ENCODE data around the gene ZFYVE9. TPM values are rescaled to one million over a fixed set of nuclear protein-coding genes. Genes with fewer than 3 reads are reported as not detected.

Gene ZFYVE9
- total RNA-seq, 1 donor from 2014 or later: 35.8 TPM

DNA sequence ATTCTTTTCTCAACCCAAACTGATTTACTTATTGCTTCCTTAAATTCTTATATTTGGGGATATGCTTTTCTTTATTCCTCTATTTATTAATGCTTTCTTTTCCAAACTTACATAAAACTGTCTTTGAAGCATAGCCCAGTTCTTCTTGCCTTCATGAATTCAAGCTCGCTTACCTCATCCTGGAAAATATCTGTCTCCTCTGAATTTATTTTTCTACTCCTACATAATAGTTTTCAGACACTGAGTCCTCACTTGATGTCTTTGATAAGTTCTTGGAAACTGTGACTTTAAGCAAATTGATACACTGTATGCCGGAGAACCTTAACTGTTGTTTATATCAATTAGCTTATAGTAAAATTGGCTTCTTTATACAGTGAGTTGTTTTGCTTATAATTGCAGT lies 93.8 kb downstream of the ZFYVE9 start:
- no peak for ATAC-seq

DNA sequence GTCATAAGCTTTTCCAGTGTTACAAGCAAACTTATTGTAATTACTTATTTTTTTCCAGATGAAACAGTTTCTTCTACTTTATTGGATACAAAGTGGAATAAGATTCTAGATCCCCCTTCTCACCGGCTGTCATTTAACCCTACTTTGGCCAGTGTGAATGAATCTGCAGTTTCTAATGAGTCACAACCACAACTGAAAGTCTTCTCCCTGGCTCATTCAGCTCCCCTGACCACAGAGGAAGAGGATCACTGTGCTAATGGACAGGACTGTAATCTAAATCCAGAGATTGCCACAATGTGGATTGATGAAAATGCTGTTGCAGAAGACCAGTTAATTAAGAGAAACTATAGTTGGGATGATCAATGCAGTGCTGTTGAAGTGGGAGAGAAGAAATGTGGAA lies 95.5 kb downstream of the ZFYVE9 start:
- ATAC-seq: no peak
- no peak for DNase-seq (ENCODE audit: low spot score)
- intact Hi-C loops (cut with DNase I): no loop called here

More for the DNA sequence above, 93.8 kb downstream of the ZFYVE9 start:
- DNase-seq (ENCODE audit: low spot score): no peak
- intact Hi-C loops (cut with DNase I): no loop called here

DNA sequence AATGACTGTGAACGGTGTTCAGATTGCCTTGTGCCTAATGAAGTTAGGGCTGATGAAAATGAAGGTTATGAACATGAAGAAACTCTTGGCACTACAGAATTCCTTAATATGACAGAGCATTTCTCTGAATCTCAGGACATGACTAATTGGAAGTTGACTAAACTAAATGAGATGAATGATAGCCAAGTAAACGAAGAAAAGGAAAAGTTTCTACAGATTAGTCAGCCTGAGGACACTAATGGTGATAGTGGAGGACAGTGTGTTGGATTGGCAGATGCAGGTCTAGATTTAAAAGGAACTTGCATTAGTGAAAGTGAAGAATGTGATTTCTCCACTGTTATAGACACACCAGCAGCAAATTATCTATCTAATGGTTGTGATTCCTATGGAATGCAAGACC lies 96.6 kb downstream of the ZFYVE9 start:
- no peak for ATAC-seq
- intact Hi-C loops (cut with DNase I): no loop called here
- no peak for DNase-seq (ENCODE audit: low spot score)

DNA sequence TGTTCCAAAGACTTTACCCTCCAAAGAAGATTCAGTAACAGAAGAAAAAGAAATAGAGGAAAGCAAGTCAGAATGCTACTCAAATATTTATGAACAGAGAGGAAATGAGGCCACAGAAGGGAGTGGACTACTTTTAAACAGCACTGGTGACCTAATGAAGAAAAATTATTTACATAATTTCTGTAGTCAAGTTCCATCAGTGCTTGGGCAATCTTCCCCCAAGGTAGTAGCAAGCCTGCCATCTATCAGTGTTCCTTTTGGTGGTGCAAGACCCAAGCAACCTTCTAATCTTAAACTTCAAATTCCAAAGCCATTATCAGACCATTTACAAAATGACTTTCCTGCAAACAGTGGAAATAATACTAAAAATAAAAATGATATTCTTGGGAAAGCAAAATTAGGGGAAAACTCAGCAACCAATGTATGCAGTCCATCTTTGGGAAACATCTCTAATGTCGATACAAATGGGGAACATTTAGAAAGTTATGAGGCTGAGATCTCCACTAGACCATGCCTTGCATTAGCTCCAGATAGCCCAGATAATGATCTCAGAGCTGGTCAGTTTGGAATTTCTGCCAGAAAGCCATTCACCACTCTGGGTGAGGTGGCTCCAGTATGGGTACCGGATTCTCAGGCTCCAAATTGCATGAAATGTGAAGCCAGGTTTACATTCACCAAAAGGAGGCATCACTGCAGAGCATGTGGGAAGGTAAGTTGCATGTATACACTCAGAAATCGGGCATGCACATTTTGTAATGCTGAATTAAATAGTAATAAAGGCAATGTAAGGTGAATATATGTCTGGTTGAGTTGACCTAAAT lies 97.2 kb downstream of the ZFYVE9 start:
- intact Hi-C loops (cut with DNase I): no loop called here
- ATAC-seq: no peak
- no peak for DNase-seq (ENCODE audit: low spot score)

DNA sequence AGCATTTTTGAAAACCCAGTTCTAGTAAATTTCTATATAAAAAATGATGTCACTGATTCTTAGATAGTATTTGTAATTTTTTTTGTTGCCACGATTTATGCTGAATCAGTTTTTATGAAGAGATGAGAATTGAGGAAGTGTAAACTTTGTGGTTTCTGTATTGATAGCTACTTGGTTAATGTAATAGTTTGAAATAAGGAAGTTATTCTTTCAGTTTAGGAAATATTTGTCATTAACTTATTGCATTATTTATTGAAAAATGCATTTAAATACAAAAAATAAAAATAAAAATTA lies 97.8 kb downstream of the ZFYVE9 start:
- DNase-seq (ENCODE audit: low spot score) (no peak), ATAC-seq (no peak)
- intact Hi-C loops (cut with DNase I): no loop called here

DNA sequence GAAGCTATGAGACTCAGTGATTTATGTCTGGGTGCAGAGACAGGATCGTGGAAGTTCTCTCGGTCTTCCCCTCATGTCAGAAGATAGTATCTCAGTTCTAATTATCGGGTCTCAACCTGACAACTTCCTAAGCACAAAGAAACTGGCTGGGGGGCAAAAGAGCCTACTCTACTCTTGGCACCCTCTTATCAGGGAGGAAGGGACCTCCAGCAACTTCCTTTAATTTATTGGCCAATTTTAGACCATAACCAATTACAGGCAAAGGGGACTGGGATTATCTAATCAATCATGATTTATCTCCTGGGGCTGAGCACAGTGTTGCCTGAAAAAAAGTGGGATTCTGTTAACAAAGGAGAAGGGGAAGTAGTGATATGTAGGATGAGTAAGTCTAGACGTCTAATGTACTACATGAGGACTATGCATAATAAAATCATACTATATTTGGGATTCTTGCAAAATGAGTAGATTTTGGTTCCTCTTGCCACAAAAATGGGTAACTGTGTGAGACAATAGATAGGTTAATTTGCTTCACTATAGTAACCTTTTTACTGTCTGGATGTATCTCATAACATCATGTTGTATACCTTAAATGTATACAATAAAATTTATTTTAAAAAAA lies 98.8 kb downstream of the ZFYVE9 start:
- intact Hi-C loops (cut with DNase I): no loop called here
- ATAC-seq (no peak), DNase-seq (ENCODE audit: low spot score) (no peak)

DNA sequence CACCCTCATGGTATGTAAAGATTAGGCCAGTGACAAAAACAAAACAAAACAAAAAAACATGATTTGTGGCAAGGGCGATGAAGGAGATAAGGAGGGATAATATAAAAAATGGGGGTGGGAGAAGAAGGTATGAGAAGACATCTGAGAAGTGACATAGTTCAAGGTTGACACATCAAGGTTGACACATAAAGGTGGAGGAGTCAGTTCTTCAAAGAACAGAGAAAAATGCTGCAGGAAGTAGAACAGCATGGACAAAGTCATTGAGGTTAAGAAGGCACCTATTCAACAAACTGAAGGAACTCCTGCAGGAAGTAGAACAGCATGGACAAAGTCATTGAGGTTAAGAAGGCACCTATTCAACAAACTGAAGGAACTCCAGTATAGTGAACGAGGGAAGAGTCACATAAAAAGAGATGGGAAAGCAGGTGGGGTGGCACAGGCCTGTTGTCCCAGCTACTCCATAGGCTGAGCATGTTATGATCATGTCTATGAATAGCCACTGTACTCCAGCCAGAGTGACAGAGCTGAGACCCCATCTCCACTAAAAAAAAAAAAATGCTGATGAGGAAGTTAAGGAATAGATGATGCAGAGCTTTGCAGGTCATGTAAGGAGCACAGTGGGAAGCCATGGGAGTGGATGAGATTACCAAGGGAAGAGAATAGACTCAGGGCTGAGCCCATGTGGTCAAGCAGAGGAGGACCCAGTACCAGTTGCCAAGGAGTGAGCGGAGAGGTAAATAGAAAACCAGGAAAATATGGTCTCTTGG lies 101.5 kb downstream of the ZFYVE9 start:
- DNase-seq (ENCODE audit: low spot score): no peak
- intact Hi-C loops (cut with DNase I): no loop called here
- no peak for ATAC-seq

DNA sequence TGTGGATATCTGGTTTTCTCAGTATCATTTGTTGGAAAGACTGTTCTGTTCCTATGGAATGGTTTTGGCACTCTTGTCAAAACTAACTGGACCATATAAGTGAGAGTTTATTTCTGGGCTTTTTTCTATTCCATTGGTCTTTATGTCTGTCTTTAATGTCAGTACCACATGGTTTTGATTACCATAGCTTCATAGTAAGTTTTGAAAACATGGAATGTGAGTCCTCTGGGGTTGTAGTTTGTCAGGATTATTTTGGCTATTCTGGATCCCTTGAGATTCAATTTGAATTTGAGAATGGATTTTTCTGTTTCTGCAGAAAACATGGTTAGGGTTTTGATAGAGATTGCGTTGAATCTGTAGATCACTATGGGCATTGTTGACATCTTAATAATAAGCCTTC lies 107.9 kb downstream of the ZFYVE9 start:
- no peak for ATAC-seq
- DNase-seq (ENCODE audit: low spot score): no peak
- intact Hi-C loops (cut with DNase I): loop anchor here (10.0 kb wide), 1 partner anchor 1475 kb away; no protein-coding TSS in a partner anchor

DNA sequence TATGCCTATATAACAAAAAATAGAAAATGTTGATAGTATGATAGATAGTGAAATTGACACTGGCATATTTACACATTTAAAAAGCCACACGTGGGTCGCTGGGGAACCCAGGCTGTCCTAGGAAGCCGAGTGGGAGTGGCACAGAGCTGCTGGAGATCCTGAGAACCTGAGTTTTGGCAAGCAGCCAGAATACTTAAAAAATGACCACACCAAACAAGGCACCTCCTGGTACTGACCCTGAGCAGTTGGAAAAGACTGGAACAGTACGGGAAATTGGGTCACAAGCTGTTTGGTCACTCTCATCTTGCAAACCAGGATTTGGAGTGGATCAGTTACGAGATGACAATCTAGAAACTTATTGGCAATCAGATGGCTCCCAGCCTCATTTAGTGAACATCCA lies 111.5 kb downstream of the ZFYVE9 start:
- no peak for DNase-seq (ENCODE audit: low spot score)

DNA sequence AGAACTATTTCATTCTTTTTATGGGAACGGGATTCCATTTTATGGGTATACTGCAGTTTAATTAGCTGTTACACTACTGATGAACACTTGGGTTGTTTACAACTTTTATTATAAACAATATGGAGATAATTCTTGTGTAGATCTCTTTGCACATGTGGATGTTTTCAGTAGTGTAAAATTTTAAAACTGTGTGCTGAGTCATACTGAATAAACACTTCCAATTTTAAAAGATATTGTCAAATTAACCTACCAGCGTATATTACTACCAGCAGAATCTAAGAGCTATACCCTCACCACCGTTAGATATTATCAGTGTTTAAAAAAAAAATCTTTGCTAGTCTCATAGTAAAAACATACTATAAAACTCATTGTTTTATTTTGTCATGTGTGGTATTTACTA lies 118.0 kb downstream of the ZFYVE9 start:
- ATAC-seq (no peak), DNase-seq (ENCODE audit: low spot score) (no peak)
- intact Hi-C loops (cut with DNase I): loop anchor here (10.0 kb wide), 1 partner anchor 1485 kb away; no protein-coding TSS in a partner anchor

More for the DNA sequence above, 111.5 kb downstream of the ZFYVE9 start:
- ATAC-seq: no peak
- intact Hi-C loops (cut with DNase I): loop anchor here (10.0 kb wide), 1 partner anchor 1479 kb away; no protein-coding TSS in a partner anchor

DNA sequence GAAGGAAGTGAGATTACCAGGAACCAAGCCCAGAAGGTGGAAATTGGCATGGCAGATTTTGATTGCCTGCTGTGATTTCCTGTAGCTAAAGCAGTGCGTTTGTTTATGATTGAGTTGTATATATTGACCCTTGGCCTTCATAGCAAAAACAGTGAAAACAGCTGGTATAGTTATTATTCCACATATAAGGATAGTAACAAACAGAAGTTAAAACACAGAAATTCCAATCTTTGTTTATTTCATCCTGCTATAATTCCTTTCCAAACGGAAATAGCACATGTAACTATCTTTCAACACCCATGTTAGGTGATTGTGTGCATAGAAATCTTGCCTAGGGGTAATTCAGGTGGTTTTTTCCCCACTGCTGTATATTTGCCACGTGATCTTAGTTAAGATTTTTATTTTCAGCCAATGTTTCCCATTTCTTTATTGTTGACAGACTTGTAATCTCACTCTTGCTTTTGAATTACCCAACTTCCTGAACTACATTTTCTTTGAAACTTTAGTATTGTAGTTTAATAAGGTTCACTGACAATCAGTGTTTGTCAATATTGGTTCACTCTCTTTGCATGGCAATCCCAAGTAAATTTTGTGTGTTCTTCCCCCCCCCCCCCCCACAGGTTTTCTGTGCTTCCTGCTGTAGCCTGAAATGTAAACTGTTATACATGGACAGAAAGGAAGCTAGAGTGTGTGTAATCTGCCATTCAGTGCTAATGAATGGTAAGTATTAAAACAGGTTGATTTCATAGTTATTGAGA lies 121.4 kb downstream of the ZFYVE9 start:
- DNase-seq (ENCODE audit: low spot score) (no peak), ATAC-seq (no peak)
- intact Hi-C loops (cut with DNase I): no loop called here

DNA sequence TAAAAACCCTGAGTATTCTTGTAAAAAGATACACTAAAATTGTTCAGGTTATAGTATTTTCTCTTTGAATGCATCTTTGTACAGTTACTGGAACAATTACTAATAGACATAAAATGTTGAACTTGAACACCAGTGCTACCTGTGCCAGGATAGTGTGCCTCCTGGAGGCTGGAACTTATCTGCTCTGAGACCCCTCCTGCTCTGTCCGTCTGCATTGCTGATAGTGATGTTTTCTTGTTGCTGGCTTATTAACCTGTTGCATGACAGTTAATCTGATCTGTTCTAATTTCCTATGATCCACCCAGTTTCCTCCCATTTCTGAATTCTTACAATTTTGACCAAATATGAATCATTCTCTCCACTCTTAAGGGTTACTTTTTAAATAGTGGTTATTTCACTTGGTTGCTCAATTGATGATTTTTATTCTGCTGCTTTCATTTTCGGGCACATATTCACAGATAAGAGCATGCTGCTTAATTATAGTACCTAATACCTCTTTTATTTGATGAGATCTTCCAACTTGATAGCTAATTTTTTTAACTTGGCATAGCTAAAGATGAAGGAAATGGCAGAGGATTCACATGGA lies 122.7 kb downstream of the ZFYVE9 start:
- DNase-seq (ENCODE audit: low spot score) (no peak), ATAC-seq (no peak)
- intact Hi-C loops (cut with DNase I): no loop called here

DNA sequence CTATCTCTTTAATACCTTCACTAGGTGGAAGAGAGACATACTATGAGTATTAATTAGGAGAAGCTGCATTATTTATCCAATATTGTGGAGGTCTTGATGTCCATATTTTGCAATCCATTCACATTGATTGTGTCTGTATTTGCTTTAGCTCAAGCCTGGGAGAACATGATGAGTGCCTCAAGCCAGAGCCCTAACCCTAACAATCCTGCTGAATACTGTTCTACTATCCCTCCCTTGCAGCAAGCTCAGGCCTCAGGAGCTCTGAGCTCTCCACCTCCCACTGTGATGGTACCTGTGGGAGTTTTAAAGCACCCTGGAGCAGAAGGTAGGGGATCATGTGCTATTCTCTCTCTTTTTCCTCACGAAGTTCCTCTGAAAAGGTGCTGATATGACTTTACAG lies 124.6 kb downstream of the ZFYVE9 start:
- intact Hi-C loops (cut with DNase I): no loop called here
- ATAC-seq: no peak

DNA sequence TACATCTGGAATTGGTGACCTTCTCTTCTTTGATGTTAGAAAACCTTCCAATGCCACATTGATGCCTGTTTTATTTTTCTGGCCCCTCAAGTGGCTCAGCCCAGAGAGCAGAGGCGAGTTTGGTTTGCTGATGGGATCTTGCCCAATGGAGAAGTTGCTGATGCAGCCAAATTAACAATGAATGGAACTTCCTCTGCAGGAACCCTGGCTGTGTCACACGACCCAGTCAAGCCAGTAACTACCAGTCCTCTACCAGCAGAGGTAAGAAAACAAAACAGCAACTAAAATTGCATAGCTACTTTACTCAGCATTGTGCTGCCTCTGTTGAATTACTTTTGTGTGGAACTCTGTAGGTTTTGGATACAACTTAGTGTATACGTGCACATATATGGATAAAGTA lies 126.5 kb downstream of the ZFYVE9 start:
- peak; percentile 39 for ATAC-seq
- intact Hi-C loops (cut with DNase I): no loop called here
- no peak for DNase-seq (ENCODE audit: low spot score)

More for the DNA sequence above, 124.6 kb downstream of the ZFYVE9 start:
- DNase-seq (ENCODE audit: low spot score): no peak

DNA sequence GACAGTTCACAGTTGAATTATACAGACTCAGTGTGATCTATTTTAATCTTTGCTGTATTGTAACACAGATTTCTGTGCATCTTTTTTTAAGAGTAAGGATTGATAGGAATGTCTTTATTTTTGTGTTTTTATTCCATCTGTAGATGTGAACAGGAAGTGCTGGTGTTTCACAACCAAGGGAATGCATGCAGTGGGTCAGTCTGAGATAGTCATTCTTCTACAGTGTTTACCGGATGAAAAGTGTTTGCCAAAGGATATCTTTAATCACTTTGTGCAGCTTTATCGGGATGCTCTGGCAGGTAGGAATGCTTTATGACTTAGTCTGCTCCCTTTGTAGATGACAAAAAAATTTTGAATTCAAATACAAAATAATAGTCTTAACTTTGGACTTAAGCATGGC lies 139.6 kb downstream of the ZFYVE9 start:
- intact Hi-C loops (cut with DNase I): no loop called here
- ATAC-seq (no peak), DNase-seq (ENCODE audit: low spot score) (no peak)

DNA sequence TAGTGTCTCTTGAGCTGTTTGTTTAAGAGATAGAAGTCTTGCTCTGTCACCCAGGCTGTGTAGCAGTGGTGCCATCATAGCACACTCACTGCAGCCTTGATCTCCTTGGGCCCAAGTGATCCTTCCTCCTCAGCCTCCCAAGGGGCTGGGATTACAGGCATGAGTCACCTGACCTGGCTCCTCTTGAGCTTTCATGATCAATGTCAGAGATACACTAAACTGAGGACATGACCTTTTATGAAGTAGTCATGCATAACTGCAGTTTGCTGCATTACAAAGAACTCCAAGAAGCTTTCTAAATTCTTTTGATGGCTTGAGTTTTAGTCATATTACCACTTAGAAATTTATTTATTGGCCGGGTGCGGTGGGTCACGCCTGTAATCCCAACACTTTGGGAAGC lies 146.4 kb downstream of the ZFYVE9 start:
- no peak for ATAC-seq
- no peak for DNase-seq (ENCODE audit: low spot score)
- intact Hi-C loops (cut with DNase I): no loop called here

DNA sequence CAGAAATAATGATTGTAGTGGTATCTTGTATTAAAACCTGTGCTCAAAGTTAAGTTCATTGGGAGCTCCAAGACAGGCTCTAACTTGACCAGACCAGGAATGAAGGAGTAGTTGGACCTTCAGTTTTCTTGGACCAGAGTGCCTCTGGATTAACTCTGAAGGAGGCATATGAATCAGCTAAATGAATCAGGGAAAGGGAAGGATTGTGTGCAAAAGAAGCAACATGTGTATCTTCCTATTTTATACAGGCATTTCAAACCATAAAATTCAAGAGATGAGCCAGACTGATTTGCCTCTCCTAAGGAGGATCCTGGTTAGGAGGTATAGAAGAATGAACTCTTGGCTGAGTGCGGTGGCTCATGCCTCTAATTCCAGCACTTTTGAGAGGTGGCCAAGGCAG lies 152.7 kb downstream of the ZFYVE9 start:
- intact Hi-C loops (cut with DNase I): no loop called here
- no peak for ATAC-seq
- no peak for DNase-seq (ENCODE audit: low spot score)

DNA sequence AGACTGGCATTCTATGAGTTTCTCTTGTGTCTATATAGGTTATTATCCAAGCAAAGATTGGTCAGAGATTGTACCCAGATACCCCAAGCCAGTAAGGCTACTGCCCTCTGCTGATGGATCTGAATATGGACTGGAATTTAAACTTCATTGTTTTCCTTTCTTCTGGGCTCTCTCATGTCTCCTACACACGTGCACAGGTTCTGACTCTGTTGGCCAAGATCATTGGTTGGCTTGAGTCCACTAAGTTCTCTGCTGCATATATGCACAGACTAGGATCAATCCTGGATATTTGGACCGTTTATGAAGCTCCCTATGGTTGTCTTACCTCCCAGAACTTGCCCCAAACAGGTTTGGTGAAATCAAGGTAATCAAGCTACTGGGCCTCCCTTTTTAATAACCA lies 154.5 kb downstream of the ZFYVE9 start:
- intact Hi-C loops (cut with DNase I): no loop called here
- DNase-seq (ENCODE audit: low spot score): no peak
- ATAC-seq: peak; percentile 65

Data from sciatic nerve (tissue), 2 donors.